Liver (tissue), 9 donors: ENCODE results near the gene ST7. TPM values are rescaled to one million over a fixed set of nuclear protein-coding genes. Genes with fewer than 3 reads are reported as not detected.

ENCODE experiments used
- DNase-seq: peaks from one replicate; pipeline ENCODE4 v3.0.0-alpha.2; 2017; ENCODE audit warnings: low spot score
- H3K27ac ChIP-seq, 2 donors: one replicate each; pipeline ENCODE4 v1.7.0; 2013; ENCODE audit warnings: inconsistent platforms in 2 of 2, low read length in 2 of 2, control low read depth in 1 of 2, low read depth in 1 of 2, mild to moderate bottlenecking in 1 of 2
- H3K27me3 ChIP-seq, 4 donors: one replicate each; pipeline versions ENCODE4 v1.6.1 to v1.7.0; 2013; ENCODE audit warnings: low read length in 3 of 4, inconsistent platforms in 1 of 4, mild to moderate bottlenecking in 1 of 4, moderate library complexity in 1 of 4; ENCODE audit not compliant: control insufficient read depth in 4 of 4, insufficient read depth in 4 of 4
- H3K36me3 ChIP-seq, 4 donors: one replicate each; pipeline versions ENCODE4 v1.6.1 to v1.7.0; 2013; ENCODE audit warnings: low read length in 3 of 4, mild to moderate bottlenecking in 3 of 4, low read depth in 1 of 4, moderate library complexity in 1 of 4; ENCODE audit not compliant: control insufficient read depth in 4 of 4, insufficient read depth in 3 of 4
- H3K4me1 ChIP-seq, 4 donors: one replicate each; pipeline versions ENCODE4 v1.6.1 to v1.7.0; 2013; ENCODE audit warnings: low read length in 3 of 4, mild to moderate bottlenecking in 3 of 4, moderate library complexity in 1 of 4; ENCODE audit not compliant: control insufficient read depth in 4 of 4, insufficient read depth in 4 of 4
- H3K4me3 ChIP-seq, 3 donors: one replicate each; pipeline versions ENCODE4 v1.6.1 to v1.7.0; 2013; ENCODE audit warnings: low read length in 3 of 3, control low read depth in 1 of 3, low read depth in 1 of 3, mild to moderate bottlenecking in 1 of 3
- H3K9ac ChIP-seq, 2 donors: one replicate each; pipeline ENCODE4 v1.7.0; 2013; ENCODE audit warnings: low read length in 2 of 2, mild to moderate bottlenecking in 2 of 2, moderate library complexity in 2 of 2, control low read depth in 1 of 2, low read depth in 1 of 2
- H3K9me3 ChIP-seq, 4 donors: one replicate each; pipeline versions ENCODE4 v1.6.1 to v1.7.0; 2013; ENCODE audit warnings: low read length in 3 of 4; ENCODE audit not compliant: control insufficient read depth in 4 of 4
- ATF3 ChIP-seq: IDR thresholded peaks from 2 replicates; pipeline ENCODE4 v1.6.1; 2016; ENCODE audit warnings: antibody characterized with exemption
- EGR1 ChIP-seq, 2 donors: IDR thresholded peaks; 2 replicates each; pipeline ENCODE4 v1.6.1; 2016 to 2018; ENCODE audit warnings: antibody characterized with exemption in 2 of 2, low read depth in 2 of 2
- FOXA1 ChIP-seq: IDR thresholded peaks from 2 replicates; pipeline ENCODE4 v1.6.1; 2016; ENCODE audit warnings: antibody characterized with exemption
- GABPA ChIP-seq, 2 donors: IDR thresholded peaks in 1 of 2; conservative IDR thresholded peaks in 1 of 2; 2 replicates each; pipeline ENCODE4 v1.6.1; 2016; ENCODE audit warnings: antibody characterized with exemption in 2 of 2, mild to moderate bottlenecking in 1 of 2, moderate library complexity in 1 of 2
- HNF4A ChIP-seq, 2 donors: conservative IDR thresholded peaks; 2 replicates each; pipeline ENCODE4 v1.6.1; 2016; ENCODE audit warnings: antibody characterized with exemption in 2 of 2, mild to moderate bottlenecking in 2 of 2
- HNF4G ChIP-seq: IDR thresholded peaks from 2 replicates; pipeline ENCODE4 v1.6.1; 2016; ENCODE audit warnings: antibody characterized with exemption
- JUND ChIP-seq, 2 donors: IDR thresholded peaks; 2 replicates each; pipeline ENCODE4 v1.6.1; 2016; ENCODE audit warnings: antibody characterized with exemption in 2 of 2
- NR2F2 ChIP-seq: IDR thresholded peaks from 2 replicates; pipeline ENCODE4 v1.6.1; 2016; ENCODE audit warnings: antibody characterized with exemption
- RAD21 ChIP-seq, 2 donors: IDR thresholded peaks; 2 replicates each; pipeline ENCODE4 v1.6.1; 2016; ENCODE audit warnings: antibody characterized with exemption in 2 of 2, mild to moderate bottlenecking in 2 of 2
- REST ChIP-seq: IDR thresholded peaks from 2 replicates; pipeline ENCODE4 v1.6.1; 2016; ENCODE audit warnings: antibody characterized with exemption, mild to moderate bottlenecking
- SP1 ChIP-seq: IDR thresholded peaks from 2 replicates; pipeline ENCODE4 v1.6.1; 2018; ENCODE audit warnings: antibody characterized with exemption, mild to moderate bottlenecking
- TAF1 ChIP-seq: conservative IDR thresholded peaks from 2 replicates; pipeline ENCODE4 v1.6.1; 2016; ENCODE audit warnings: antibody characterized with exemption, mild to moderate bottlenecking
- ZBTB33 ChIP-seq: IDR thresholded peaks from 2 replicates; pipeline ENCODE4 v1.6.1; 2016; ENCODE audit warnings: antibody characterized with exemption
- WGBS: extraction: QIAGEN DNeasy Blood & Tissue Kit; methylation state at CpG from one replicate; pipeline ENCODE4 v1.1.7; 2013; 5-methylcytosine and 5-hydroxymethylcytosine counted together
- polyA plus RNA-seq, 2 donors: library from polyadenylated mRNA; stranded (reverse) in 1 of 2; unstranded in 1 of 2; fragments of 200-250 nt in 1 of 2; fragments of >200 nt in 1 of 2; fragmentation: Nextera tagmentation in 1 of 2; extraction: Ambion mirVana in 1 of 2; gene quantifications; one replicate each; pipeline versions ENCODE4 v1.2.1 to v1.2.3, GENCODE V29; 2013 to 2015
- total RNA-seq, 2 donors: library from RNA; depleted of rRNA; stranded (reverse); fragments of >200 nt; gene quantifications; one replicate each; pipeline ENCODE4 v1.2.3, GENCODE V29; 2014
- TF ChIP-seq, protein P1 (sequence below): fragments of 150-350 bp; IDR thresholded peaks from 2 replicates; pipeline ENCODE4 v1.5.1; 2017; ENCODE audit warnings: improper control_type of control experiment, low read depth, low read length; ENCODE audit not compliant: missing input control
- TF ChIP-seq, protein P2 (sequence below): IDR thresholded peaks from 2 replicates; pipeline ENCODE4 v1.6.1; 2016; ENCODE audit warnings: antibody characterized with exemption
- donor health status: healthy.
- donor health status: healthy.
- donor health status: healthy.
- donor health status: healthy.
- donor health status: healthy.

ST7 gene
- total and polyA plus RNA-seq, 4 donors, result 13.5 to 30.7 (median 22.6) TPM

DNA sequence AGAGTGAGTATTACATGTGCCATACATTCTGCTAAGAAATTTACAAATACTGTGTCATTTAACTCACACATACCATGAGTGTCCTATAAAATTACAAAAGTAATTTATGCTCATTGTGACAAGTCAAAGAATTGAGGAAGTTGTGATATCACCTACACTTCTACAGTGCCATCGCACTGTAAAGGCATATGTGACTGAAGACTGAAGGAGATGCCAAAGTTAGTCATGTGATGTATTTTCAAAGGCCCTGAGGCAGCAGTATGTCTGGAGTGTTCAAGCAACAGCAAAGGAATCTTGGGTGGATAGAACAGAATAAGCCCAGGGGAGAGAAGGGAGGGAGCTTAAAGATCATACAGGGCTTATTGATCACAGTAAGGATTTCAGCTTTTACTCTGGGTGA, 192.8 kb downstream of the ST7 start:
- no peaks in the 10 kb centered on the region for H3K4me1 ChIP-seq
- H3K27me3 ChIP-seq, result no peaks in the 10 kb centered on the region
- H3K9ac ChIP-seq, result no peak overlapping the region
- 78% methylated on average over 1 of the region's 1 CpG for WGBS
- no peak overlapping the region for H3K4me3 ChIP-seq
- H3K27ac ChIP-seq, result no peak overlapping the region
- TF ChIP-seq GABPA (IDR thresholded peaks at IDR 0.05 in 1 of 2, conservative IDR thresholded peaks at IDR 0.05 in 1 of 2), result no peak
- no peak for TF ChIP-seq NR2F2
- TF ChIP-seq, protein P1, sequence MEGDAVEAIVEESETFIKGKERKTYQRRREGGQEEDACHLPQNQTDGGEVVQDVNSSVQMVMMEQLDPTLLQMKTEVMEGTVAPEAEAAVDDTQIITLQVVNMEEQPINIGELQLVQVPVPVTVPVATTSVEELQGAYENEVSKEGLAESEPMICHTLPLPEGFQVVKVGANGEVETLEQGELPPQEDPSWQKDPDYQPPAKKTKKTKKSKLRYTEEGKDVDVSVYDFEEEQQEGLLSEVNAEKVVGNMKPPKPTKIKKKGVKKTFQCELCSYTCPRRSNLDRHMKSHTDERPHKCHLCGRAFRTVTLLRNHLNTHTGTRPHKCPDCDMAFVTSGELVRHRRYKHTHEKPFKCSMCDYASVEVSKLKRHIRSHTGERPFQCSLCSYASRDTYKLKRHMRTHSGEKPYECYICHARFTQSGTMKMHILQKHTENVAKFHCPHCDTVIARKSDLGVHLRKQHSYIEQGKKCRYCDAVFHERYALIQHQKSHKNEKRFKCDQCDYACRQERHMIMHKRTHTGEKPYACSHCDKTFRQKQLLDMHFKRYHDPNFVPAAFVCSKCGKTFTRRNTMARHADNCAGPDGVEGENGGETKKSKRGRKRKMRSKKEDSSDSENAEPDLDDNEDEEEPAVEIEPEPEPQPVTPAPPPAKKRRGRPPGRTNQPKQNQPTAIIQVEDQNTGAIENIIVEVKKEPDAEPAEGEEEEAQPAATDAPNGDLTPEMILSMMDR, result no peak
- TF ChIP-seq HNF4A (conservative IDR thresholded peaks at IDR 0.05), result no peak
- no peak for TF ChIP-seq REST
- no peak for TF ChIP-seq ATF3
- no peak for TF ChIP-seq HNF4G
- TF ChIP-seq FOXA1, result no peak
- TF ChIP-seq TAF1, result no peak
- TF ChIP-seq RAD21 (IDR thresholded peaks at IDR 0.05), result no peak
- TF ChIP-seq EGR1 (IDR thresholded peaks at IDR 0.05; ENCODE audit: low read depth in 2 of 2), result no peak
- TF ChIP-seq SP1, result no peak
- TF ChIP-seq, protein P2, sequence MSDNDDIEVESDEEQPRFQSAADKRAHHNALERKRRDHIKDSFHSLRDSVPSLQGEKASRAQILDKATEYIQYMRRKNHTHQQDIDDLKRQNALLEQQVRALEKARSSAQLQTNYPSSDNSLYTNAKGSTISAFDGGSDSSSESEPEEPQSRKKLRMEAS, result no peak
- no peak for TF ChIP-seq JUND (IDR thresholded peaks at IDR 0.05)
- no peaks in the 10 kb centered on the region for H3K9me3 ChIP-seq
- peaks cover 0 to 3% (median 0%) of the 10 kb centered on the region in 4 donors for H3K36me3 ChIP-seq
- DNase-seq, result no peak

- H3K9ac ChIP-seq, result no peak overlapping the region
- H3K27ac ChIP-seq, result no peak overlapping the region
- peaks cover 0 to 3% (median 0%) of the 10 kb centered on the region in 4 donors for H3K36me3 ChIP-seq
- no peak for TF ChIP-seq SP1
- TF ChIP-seq ZBTB33, result no peak
- TF ChIP-seq JUND (IDR thresholded peaks at IDR 0.05), result no peak
- DNase-seq, result no peak
- no peak overlapping the region for H3K4me3 ChIP-seq
- H3K4me1 ChIP-seq, result peaks cover 0 to under 1% (median 0%) of the 10 kb centered on the region in 4 donors
- 91% methylated on average over 3 of the region's 3 CpGs for WGBS
- H3K27me3 ChIP-seq, result no peaks in the 10 kb centered on the region
- no peaks in the 10 kb centered on the region for H3K9me3 ChIP-seq
These were observed 193.2 kb downstream of the ST7 start for GRCh38 chr7:117146511-117146910.
